Gastrocnemius medialis (tissue), 4 donors: ENCODE measurements around the gene FBXL17.

ENCODE experiments used
- POLR2A ChIP-seq, 2 donors: fragments of 450-650 bp; IDR thresholded peaks; one replicate each; pipeline ENCODE4 v1.6.1; 2017; ENCODE audit warnings: antibody characterized with exemption in 2 of 2, mild to moderate bottlenecking in 2 of 2, moderate library complexity in 2 of 2
- TF ChIP-seq, protein P1 (sequence below), 5 experiments: fragments of 450-650 bp in 3 of 5; fragments of 200-600 bp in 2 of 5; sonication (generic) in 2 of 5; IDR thresholded peaks in 4 of 5; conservative IDR thresholded peaks in 1 of 5; 1 replicate in 4 of 5; 2 replicates in 1 of 5; pipeline ENCODE4 v1.5.1; 2016 to 2019; ENCODE audit warnings: antibody characterized with exemption in 5 of 5, mild to moderate bottlenecking in 3 of 5, moderate library complexity in 3 of 5

DNA sequence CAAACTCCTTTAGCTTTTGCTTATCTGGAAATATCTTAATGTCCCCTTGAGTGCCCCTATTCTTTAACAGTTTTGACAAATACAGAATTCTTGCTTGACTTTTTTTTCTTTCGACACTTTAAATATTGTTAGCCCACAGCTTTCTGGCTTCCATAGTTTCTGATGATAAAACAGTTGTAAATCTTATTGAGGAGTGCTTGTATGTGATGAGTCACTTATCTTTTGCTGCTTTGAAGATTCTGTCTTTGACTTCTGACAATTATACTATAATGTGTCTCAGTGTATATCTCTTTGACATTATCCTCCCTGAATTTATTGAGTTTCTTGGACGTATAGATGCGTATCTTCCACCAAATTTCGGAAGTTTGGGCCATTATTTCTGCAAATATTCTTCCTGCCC, 21.6 kb downstream of the FBXL17 start:
- TF ChIP-seq, protein P1, sequence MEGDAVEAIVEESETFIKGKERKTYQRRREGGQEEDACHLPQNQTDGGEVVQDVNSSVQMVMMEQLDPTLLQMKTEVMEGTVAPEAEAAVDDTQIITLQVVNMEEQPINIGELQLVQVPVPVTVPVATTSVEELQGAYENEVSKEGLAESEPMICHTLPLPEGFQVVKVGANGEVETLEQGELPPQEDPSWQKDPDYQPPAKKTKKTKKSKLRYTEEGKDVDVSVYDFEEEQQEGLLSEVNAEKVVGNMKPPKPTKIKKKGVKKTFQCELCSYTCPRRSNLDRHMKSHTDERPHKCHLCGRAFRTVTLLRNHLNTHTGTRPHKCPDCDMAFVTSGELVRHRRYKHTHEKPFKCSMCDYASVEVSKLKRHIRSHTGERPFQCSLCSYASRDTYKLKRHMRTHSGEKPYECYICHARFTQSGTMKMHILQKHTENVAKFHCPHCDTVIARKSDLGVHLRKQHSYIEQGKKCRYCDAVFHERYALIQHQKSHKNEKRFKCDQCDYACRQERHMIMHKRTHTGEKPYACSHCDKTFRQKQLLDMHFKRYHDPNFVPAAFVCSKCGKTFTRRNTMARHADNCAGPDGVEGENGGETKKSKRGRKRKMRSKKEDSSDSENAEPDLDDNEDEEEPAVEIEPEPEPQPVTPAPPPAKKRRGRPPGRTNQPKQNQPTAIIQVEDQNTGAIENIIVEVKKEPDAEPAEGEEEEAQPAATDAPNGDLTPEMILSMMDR (IDR thresholded peaks at IDR 0.05 in 4 of 5, conservative IDR thresholded peaks at IDR 0.05 in 1 of 5), result no peak
- no peak for TF ChIP-seq POLR2A (IDR thresholded peaks at IDR 0.05)
